Trophoblast cell (in vitro differentiated cells and primary cell): Measurements from ENCODE around the gene FKTN.

ENCODE experiments used
- DNase-seq, 2 donors: peaks; one replicate each; pipeline ENCODE4 v3.0.0-alpha.2; 2016
- H2AFZ ChIP-seq: 2 replicates; pipeline ENCODE4 v1.6.1; 2013; ENCODE audit warnings: low read length, moderate library complexity, mild to moderate bottlenecking; ENCODE audit not compliant: insufficient read depth, poor library complexity
- H2AK5ac ChIP-seq: 2 replicates; pipeline ENCODE4 v1.6.1; 2013; ENCODE audit warnings: mild to moderate bottlenecking, low read length
- H2BK120ac ChIP-seq: 2 replicates; pipeline ENCODE4 v1.6.1; 2013; ENCODE audit warnings: low read length, mild to moderate bottlenecking, moderate library complexity; ENCODE audit not compliant: insufficient read depth, poor library complexity
- H2BK12ac ChIP-seq: 2 replicates; pipeline ENCODE4 v1.6.1; 2013; ENCODE audit warnings: mild to moderate bottlenecking, low read length, moderate library complexity
- H2BK5ac ChIP-seq: 2 replicates; pipeline ENCODE4 v1.6.1; 2013; ENCODE audit warnings: low read length, low read depth, moderate library complexity, mild to moderate bottlenecking; ENCODE audit not compliant: poor library complexity
- H3K14ac ChIP-seq: 2 replicates; pipeline ENCODE4 v1.6.1; 2013; ENCODE audit warnings: mild to moderate bottlenecking, low read length
- H3K18ac ChIP-seq: 2 replicates; pipeline ENCODE4 v1.6.1; 2013; ENCODE audit warnings: mild to moderate bottlenecking, low read length
- H3K23ac ChIP-seq: 2 replicates; pipeline ENCODE4 v1.6.1; 2013; ENCODE audit warnings: low read length
- H3K27ac ChIP-seq: 2 replicates; pipeline ENCODE4 v1.5.1; 2013; ENCODE audit warnings: low read depth, mild to moderate bottlenecking, inconsistent platforms, low read length, moderate library complexity
- H3K27me3 ChIP-seq: 2 replicates; pipeline ENCODE4 v1.6.1; 2013; ENCODE audit warnings: inconsistent platforms, mild to moderate bottlenecking, low read length, moderate library complexity; ENCODE audit not compliant: insufficient read depth
- H3K36me3 ChIP-seq, 2 experiments: 1 replicate in 1 of 2; 2 replicates in 1 of 2; pipeline ENCODE4 v1.6.1; 2013; ENCODE audit warnings: low read length in 2 of 2, mild to moderate bottlenecking in 2 of 2, moderate library complexity in 1 of 2; ENCODE audit not compliant: insufficient read depth in 2 of 2, control insufficient read depth in 1 of 2
- H3K4ac ChIP-seq: 2 replicates; pipeline ENCODE4 v1.6.1; 2013; ENCODE audit warnings: low read depth, mild to moderate bottlenecking, low read length, moderate library complexity
- H3K4me1 ChIP-seq, 2 experiments: 1 replicate in 1 of 2; 2 replicates in 1 of 2; pipeline ENCODE4 v1.6.1; 2013; ENCODE audit warnings: low read length in 2 of 2, mild to moderate bottlenecking in 2 of 2, moderate library complexity in 1 of 2; ENCODE audit not compliant: insufficient read depth in 2 of 2, control insufficient read depth in 1 of 2
- H3K4me2 ChIP-seq: 2 replicates; pipeline ENCODE4 v1.6.1; 2013; ENCODE audit warnings: inconsistent platforms, mild to moderate bottlenecking, low read length, moderate library complexity
- H3K4me3 ChIP-seq: 2 replicates; pipeline ENCODE4 v1.5.1; 2013; ENCODE audit warnings: mild to moderate bottlenecking, low read depth, low read length, inconsistent platforms
- H3K79me1 ChIP-seq: one replicate; pipeline ENCODE4 v1.6.1; 2013; ENCODE audit warnings: low read length
- H3K79me2 ChIP-seq: 2 replicates; pipeline ENCODE4 v1.6.1; 2013; ENCODE audit warnings: low read length, mild to moderate bottlenecking; ENCODE audit not compliant: control insufficient read depth, insufficient read depth, poor library complexity
- H3K9ac ChIP-seq: 2 replicates; pipeline ENCODE4 v1.6.1; 2013; ENCODE audit warnings: mild to moderate bottlenecking, low read length
- H3K9me3 ChIP-seq: 2 replicates; pipeline ENCODE4 v1.6.1; 2013; ENCODE audit warnings: low read depth, mild to moderate bottlenecking, control low read depth, inconsistent platforms, low read length; ENCODE audit not compliant: insufficient read depth
- H4K12ac ChIP-seq: 2 replicates; pipeline ENCODE4 v1.6.1; 2013; ENCODE audit warnings: low read depth, mild to moderate bottlenecking, low read length, moderate library complexity
- H4K8ac ChIP-seq: 2 replicates; pipeline ENCODE4 v1.6.1; 2013; ENCODE audit warnings: low read depth, mild to moderate bottlenecking, low read length, moderate library complexity
- H4K91ac ChIP-seq: one replicate; pipeline ENCODE4 v1.6.1; 2013; ENCODE audit warnings: low read depth, mild to moderate bottlenecking, low read length, moderate library complexity
- WGBS: extraction: QIAGEN DNeasy Blood & Tissue Kit; methylation state at CpG from one replicate; pipeline ENCODE4 v1.1.7; 2013; ENCODE audit warnings: missing lambda C conversion rate; ENCODE audit not compliant: insufficient read length, insufficient coverage; ENCODE audit errors: extremely low coverage; 5-methylcytosine and 5-hydroxymethylcytosine counted together

FKTN gene

GRCh38 chr9:105670775-105671174 lies 112.8 kb downstream of the FKTN start:
- Histone ChIP-seq H2BK120ac (no peak overlapping the region), H4K91ac (no peak overlapping the region), H4K12ac (no peak overlapping the region), H3K79me2 (no peaks in the 10 kb centered on the region), H3K27ac (no peak overlapping the region), H3K14ac (no peak overlapping the region), H4K8ac (no peak overlapping the region), H3K4me1 (no peaks in the 10 kb centered on the region), H3K4ac (no peak overlapping the region), H3K9me3 (peaks cover 2% of the 10 kb centered on the region), H3K23ac (no peak overlapping the region), H2BK12ac (no peak overlapping the region), H3K18ac (no peak overlapping the region), H2AK5ac (no peak overlapping the region), H3K36me3 (no peaks in the 10 kb centered on the region), H3K4me3 (no peak overlapping the region), H3K27me3 (no peaks in the 10 kb centered on the region), H3K4me2 (no peak overlapping the region), H2AFZ (no peak overlapping the region), H3K9ac (no peak overlapping the region), H2BK5ac (no peak overlapping the region), H3K79me1 (no peaks in the 10 kb centered on the region)
- DNase-seq = no peak
- WGBS = no CpG with 5 or more reads among the region's 3 CpGs

- Histone ChIP-seq H2AFZ (no peak overlapping the region), H3K36me3 (no peaks in the 10 kb centered on the region), H3K9ac (no peak overlapping the region), H3K4me3 (no peak overlapping the region), H2BK5ac (no peak overlapping the region), H3K4me2 (no peak overlapping the region), H3K23ac (no peak overlapping the region), H2BK12ac (no peak overlapping the region), H2AK5ac (no peak overlapping the region), H4K91ac (no peak overlapping the region), H3K79me2 (no peaks in the 10 kb centered on the region), H3K9me3 (no peaks in the 10 kb centered on the region), H3K14ac (no peak overlapping the region), H3K4ac (no peak overlapping the region), H3K4me1 (no peaks in the 10 kb centered on the region), H3K18ac (no peak overlapping the region), H3K27me3 (no peaks in the 10 kb centered on the region), H2BK120ac (no peak overlapping the region), H3K27ac (no peak overlapping the region), H4K8ac (no peak overlapping the region), H4K12ac (no peak overlapping the region), H3K79me1 (no peaks in the 10 kb centered on the region)
- WGBS = no CpG with 5 or more reads among the region's 3 CpGs
- no peak for DNase-seq
These were observed 114.8 kb downstream of the FKTN start for GRCh38 chr9:105672711-105673234.

GRCh38 chr9:105673850-105674387 lies 116.0 kb downstream of the FKTN start:
- Histone ChIP-seq H3K79me1 (no peaks in the 10 kb centered on the region), H3K9me3 (no peaks in the 10 kb centered on the region), H2AK5ac (no peak overlapping the region), H4K8ac (no peak overlapping the region), H3K27ac (no peak overlapping the region), H4K12ac (no peak overlapping the region), H3K36me3 (no peaks in the 10 kb centered on the region), H2BK12ac (no peak overlapping the region), H3K4me3 (no peak overlapping the region), H3K79me2 (no peaks in the 10 kb centered on the region), H3K4me1 (no peaks in the 10 kb centered on the region), H3K14ac (no peak overlapping the region), H3K9ac (no peak overlapping the region), H2AFZ (no peak overlapping the region), H3K4ac (no peak overlapping the region), H2BK120ac (no peak overlapping the region), H3K18ac (no peak overlapping the region), H3K4me2 (no peak overlapping the region), H3K23ac (no peak overlapping the region), H3K27me3 (no peaks in the 10 kb centered on the region), H2BK5ac (no peak overlapping the region), H4K91ac (no peak overlapping the region)
- no peak for DNase-seq
- no CpG with 5 or more reads among the region's 3 CpGs for WGBS

GRCh38 chr9:105676351-105676923 lies 118.5 kb downstream of the FKTN start:
- no peak overlapping the region for H3K23ac ChIP-seq
- H3K36me3 ChIP-seq = no peaks in the 10 kb centered on the region
- H4K8ac ChIP-seq = no peak overlapping the region
- DNase-seq = no peak
- no peak overlapping the region for H3K9ac ChIP-seq
- H3K4me2 ChIP-seq = no peak overlapping the region
- no peak overlapping the region for H2BK120ac ChIP-seq
- H3K4me3 ChIP-seq = no peak overlapping the region
- no peak overlapping the region for H3K14ac ChIP-seq
- no peak overlapping the region for H4K91ac ChIP-seq
- H3K79me2 ChIP-seq = no peaks in the 10 kb centered on the region
- no peak overlapping the region for H2BK5ac ChIP-seq
- no peak overlapping the region for H4K12ac ChIP-seq
- no peak overlapping the region for H2AFZ ChIP-seq
- H3K27ac ChIP-seq = no peak overlapping the region
- no peak overlapping the region for H2BK12ac ChIP-seq
- H3K9me3 ChIP-seq = no peaks in the 10 kb centered on the region
- H3K4ac ChIP-seq = no peak overlapping the region
- no peak overlapping the region for H3K18ac ChIP-seq
- H3K79me1 ChIP-seq = no peaks in the 10 kb centered on the region
- no peaks in the 10 kb centered on the region for H3K4me1 ChIP-seq
- no peak overlapping the region for H2AK5ac ChIP-seq
- no peaks in the 10 kb centered on the region for H3K27me3 ChIP-seq
- WGBS = no CpG with 5 or more reads among the region's 6 CpGs
